Activated CD8-positive, alpha-beta memory T cell treated with anti-CD3 and anti-CD28 coated beads, Interleukin-2, amount 50 U/mL, for 24 hours (primary cell): ENCODE results near the gene SPEF1.

ENCODE experiments used
- DNase-seq: peaks from one replicate; pipeline ENCODE4 v3.0.0-alpha.2; 2020; ENCODE audit errors: extremely low read depth

SPEF1 gene

GRCh38 chr20:3766422-3767109, 14.7 kb downstream of the SPEF1 start:
- no peak for DNase-seq

GRCh38 chr20:3765171-3765882, 15.9 kb downstream of the SPEF1 start:
- no peak for DNase-seq

- no peak for DNase-seq
Observed at GRCh38 chr20:3764659-3765058, 16.6 kb downstream of the SPEF1 start.

- no peak for DNase-seq
Observed at GRCh38 chr20:3763671-3764601, 17.3 kb downstream of the SPEF1 start.

- no peak for DNase-seq
Observed at GRCh38 chr20:3760655-3761348, 20.4 kb downstream of the SPEF1 start.

- no peak for DNase-seq
Observed at GRCh38 chr20:3759884-3760283, 21.4 kb downstream of the SPEF1 start.

- no peak for DNase-seq
Observed at GRCh38 chr20:3759316-3759823, 21.9 kb downstream of the SPEF1 start.

GRCh38 chr20:3758566-3758965, 22.7 kb downstream of the SPEF1 start:
- no peak for DNase-seq

GRCh38 chr20:3757268-3757667, 24.0 kb downstream of the SPEF1 start:
- DNase-seq, result no peak

- DNase-seq, result no peak
Observed at GRCh38 chr20:3755814-3756480, 25.3 kb downstream of the SPEF1 start.

GRCh38 chr20:3755269-3755668, 26.0 kb downstream of the SPEF1 start:
- no peak for DNase-seq

GRCh38 chr20:3754276-3754630, 27.0 kb downstream of the SPEF1 start:
- DNase-seq, result no peak

GRCh38 chr20:3753501-3754275, 27.6 kb downstream of the SPEF1 start:
- DNase-seq, result no peak

GRCh38 chr20:3753098-3753497, 28.1 kb downstream of the SPEF1 start:
- DNase-seq, result no peak

GRCh38 chr20:3752386-3752759, 28.9 kb downstream of the SPEF1 start:
- no peak for DNase-seq

GRCh38 chr20:3751675-3752385, 29.4 kb downstream of the SPEF1 start:
- DNase-seq, result no peak

GRCh38 chr20:3751305-3751674, 30.0 kb downstream of the SPEF1 start:
- no peak for DNase-seq

GRCh38 chr20:3749689-3750531, 31.3 kb downstream of the SPEF1 start:
- no peak for DNase-seq
